Measurements from ENCODE around the gene UNC93B1.

Gene UNC93B1

GRCh38 chr11:68040101-68040956, 36.4 kb upstream of the UNC93B1 start:
- DNase-seq, result peak; percentile 33 to 72

GRCh38 chr11:68039526-68040086, 35.7 kb upstream of the UNC93B1 start:
- DNase-seq, result no peak

GRCh38 chr11:68038718-68039525, 35.0 kb upstream of the UNC93B1 start, which contains the start of gene TCIRG1:
Gene TCIRG1 (plus strand): TSS chr11:68039025. CDS start chr11:68041272, 2,247 bp downstream.
- DNase-seq, result peak; percentile 71 to 76

DNA sequence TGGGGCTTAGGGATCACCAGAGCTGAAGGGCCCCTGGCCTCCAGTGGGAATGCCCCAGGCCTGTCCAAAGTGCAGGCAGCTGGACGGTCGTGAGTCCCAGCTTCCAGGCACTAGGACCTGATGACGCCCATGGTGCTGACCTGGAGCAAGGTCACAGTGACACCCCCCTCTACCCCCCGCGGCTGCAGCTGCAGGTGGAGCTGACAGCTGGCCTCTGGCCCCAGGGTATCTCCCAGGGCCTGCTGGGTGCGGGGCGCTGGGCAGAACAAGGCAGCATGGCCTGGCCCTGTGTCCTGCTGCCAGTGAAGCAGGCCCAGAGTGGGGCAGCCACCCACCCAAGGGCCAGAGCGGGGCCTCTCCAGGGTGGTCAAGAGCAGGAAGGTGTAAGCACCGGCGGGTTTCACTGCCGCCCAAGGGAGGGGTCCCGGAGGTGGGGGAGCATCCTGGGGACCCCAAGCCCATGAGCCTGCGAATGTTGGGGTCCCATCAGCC, 34.4 kb upstream of the UNC93B1 start:
- peak; percentile 49 to 83 for DNase-seq

DNA sequence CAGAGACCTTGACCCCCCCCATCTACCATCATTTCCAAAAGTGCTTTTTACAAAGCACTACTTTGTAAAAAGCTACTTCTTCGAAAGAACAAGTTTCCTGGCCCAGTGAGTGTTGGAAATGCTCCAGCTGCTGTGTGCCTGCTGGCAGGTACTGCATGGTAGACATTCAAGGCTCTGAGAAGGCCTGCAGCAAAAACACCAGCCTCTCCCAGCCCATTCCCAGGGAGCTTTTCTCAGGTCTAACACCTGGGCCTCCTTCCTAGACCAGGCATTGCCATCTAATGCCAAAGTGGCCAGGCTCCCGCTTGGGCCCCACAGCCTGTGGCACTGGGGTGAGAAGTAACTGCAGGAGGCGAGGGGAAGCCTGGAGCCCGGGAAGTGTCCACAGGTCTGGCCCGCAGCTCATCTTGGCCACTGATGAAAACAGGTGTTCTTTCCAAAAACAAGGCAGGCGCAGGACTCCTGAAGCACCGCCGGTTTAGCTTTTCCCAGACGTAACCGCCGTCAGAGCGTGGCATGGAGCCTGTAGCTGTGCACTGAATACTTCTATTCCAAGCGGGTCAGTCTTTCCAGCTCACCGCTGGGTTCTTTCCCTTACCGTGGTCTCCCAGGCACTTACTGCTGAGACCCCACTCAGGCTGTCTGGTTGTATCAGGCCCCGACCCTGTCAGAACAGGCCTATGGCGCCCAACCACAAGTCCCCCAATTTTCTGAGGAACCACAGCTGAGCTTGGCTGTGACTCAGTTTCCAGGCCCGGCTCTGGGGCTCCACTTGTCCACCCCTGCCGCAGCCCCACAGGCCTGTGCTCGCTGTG, 33.7 kb upstream of the UNC93B1 start:
- DNase-seq, result peak in 1 of 2 experiments; percentile 40

DNA sequence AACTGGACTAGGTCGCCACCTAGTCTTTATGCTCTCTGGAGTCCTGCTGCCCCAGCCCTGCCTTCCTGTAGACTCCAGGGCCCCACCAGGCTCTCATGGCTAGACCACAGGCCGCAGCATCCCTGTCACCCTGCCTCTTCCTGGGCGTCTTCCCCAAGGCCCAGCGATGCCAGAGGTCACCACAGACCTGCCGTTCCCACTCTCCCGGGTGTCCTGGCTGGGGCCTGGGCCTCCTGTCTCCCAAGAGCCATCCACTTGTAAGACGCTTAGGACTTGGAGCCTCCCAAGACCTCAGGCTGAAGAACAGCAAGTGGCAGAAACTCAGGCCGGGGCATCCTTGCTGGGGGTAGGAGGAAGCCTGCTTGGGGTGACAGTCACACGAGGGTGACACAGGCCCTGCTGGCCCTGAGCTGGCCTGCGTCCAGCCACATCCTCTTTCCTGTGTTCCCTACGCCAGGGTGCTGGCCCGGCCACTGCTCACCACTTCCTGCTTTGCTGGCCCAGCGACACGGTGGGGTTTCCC, 32.9 kb upstream of the UNC93B1 start:
- DNase-seq, result peak; percentile 41 to 65

DNA sequence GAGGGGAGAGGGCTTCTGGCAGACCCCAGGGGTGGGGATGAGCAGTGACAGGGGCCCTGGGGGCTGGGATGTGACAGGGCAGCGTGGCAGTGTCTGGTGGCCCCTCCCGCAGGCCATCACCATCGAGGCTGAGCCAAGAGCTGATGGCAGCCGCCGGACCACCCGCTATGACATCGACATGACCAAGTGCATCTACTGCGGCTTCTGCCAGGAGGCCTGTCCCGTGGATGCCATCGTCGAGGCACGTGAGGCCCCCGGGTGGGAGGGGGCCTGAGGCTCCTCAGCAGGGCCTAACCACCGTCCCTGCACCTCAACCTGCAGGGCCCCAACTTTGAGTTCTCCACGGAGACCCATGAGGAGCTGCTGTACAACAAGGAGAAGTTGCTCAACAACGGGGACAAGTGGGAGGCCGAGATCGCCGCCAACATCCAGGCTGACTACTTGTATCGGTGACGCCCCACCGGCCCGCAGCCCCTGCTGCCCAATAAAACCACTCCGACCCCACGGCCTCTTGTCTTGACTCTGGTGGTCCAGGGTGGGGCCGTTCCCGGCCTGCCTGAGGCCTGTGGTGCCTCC, 32.3 kb upstream of the UNC93B1 start:
- no peak for DNase-seq

GRCh38 chr11:68035266-68035876, 31.5 kb upstream of the UNC93B1 start:
- DNase-seq, result no peak

- no peak for DNase-seq
These were observed 29.8 kb upstream of the UNC93B1 start for GRCh38 chr11:68033708-68034045.

- no peak for DNase-seq
These were observed 29.3 kb upstream of the UNC93B1 start for GRCh38 chr11:68032997-68033707.

GRCh38 chr11:68032003-68032402, 28.1 kb upstream of the UNC93B1 start:
- no peak for DNase-seq

DNA sequence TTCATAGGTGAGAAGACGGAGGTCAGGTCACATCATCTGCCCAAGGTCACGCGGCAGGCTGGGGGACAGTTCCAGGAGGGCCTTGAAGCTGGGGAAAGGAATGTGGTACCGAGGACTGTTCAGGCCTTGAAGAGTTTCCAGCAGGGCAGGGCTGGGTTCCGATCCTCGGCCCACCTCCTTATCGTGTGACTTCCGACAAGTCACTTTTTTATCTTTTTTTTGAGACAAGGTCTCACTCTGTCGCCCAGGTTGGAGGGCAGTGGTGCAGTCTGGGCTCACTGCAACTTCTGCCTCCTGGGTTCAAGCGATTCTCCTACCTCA, 27.2 kb upstream of the UNC93B1 start:
- DNase-seq, result no peak

DNA sequence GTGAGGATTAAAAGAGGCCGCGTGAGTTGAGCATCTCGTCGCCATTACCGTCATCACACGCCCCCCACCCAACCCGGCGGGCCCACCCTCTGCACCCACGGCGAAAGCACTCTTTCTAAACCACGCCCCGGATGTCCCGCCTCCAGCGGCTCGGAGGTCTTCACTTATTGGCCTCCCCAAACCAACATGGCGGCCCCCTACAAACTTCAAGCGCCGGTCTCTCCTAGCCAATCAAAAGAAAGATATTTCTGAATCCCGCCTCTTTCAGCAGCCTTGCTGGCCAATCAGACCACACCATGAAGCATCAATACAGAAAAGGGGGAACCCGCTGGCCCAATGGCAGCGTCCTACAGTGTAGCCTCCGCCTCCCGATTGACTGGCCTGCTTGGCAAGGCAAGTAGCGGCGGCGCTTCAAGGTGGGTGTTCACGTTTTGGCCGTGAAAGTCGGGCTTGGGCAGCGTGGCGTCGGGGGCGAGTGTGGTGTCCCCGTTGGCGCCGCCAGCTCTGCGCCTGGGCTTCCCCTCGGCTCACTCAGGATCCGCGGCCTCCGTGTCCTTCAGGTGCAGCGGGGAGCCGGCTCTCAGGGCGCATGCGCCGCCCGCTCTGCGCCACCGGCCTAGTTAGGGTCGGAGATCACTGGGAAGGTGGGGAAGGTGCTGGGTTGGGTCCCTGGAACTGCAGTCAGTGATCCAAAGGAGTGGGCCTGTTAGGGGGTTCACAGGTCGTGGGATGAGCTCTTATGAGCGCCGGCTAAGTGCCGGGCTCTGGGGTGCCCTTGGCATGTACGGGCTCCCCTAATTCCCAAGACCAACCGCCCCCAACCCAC, 26.6 kb upstream of the UNC93B1 start, which contains the start of gene NDUFS8:
Gene NDUFS8 (plus strand): TSS at position 364 of the 826 bp plus-strand sequence. CDS start 1,471 bp downstream, outside the sequence.
- peak; percentile 100 for DNase-seq

DNA sequence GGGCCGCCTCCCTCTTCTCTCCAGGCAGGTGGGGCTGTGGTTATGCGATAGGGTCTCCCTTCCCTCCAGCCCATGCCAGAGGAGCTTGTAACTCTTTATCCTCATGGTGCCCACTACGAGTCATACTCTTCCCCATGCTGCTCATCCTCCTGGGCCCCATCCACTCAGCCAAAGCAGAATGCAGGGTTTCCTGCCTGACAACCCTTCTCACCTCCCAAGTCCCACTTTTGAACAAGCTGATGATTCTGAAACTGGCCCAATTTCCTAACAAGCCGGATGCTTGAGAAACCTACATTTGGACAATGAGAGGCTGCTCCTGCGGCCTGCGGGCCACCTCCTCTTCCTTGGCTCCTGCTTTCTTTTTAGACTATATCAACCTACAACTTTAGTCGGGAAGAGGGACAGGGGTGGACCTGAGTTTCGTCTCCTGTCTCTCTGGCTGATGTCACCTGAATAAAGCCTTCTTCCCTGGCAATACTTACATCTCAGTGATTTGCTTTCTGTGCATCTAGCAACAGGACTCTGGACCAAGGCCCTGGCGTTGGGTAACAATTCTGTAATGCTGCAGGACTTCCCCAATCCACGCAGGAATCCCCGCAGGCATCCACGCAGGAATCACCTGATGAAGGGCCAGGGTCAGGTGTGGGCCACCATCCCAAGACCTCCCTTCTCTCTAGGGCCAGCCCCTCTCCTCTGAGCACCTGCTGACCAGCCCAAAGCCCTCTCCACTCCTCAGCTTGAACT, 25.1 kb upstream of the UNC93B1 start:
- DNase-seq, result no peak

DNA sequence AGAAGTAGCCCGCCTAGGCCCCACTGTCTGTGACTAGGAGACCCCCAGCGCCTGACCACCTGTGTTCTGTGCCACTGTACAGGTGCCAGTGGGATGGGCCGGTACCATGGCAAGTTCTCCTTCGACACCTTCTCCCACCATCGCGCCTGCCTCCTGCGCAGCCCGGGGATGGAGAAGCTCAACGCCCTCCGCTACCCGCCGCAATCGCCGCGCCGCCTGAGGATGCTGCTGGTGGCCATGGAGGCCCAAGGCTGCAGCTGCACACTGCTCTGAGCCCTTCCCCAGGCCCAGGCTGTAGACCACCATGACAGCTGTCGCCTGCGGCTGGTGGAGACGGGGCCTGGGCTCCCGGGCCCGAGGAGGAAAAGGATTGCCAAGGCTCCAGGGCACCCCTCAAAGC, 23.8 kb upstream of the UNC93B1 start:
- no peak for DNase-seq

- DNase-seq, result peak; percentile 67 to 83
These were observed 22.7 kb upstream of the UNC93B1 start for GRCh38 chr11:68026391-68027105.

DNA sequence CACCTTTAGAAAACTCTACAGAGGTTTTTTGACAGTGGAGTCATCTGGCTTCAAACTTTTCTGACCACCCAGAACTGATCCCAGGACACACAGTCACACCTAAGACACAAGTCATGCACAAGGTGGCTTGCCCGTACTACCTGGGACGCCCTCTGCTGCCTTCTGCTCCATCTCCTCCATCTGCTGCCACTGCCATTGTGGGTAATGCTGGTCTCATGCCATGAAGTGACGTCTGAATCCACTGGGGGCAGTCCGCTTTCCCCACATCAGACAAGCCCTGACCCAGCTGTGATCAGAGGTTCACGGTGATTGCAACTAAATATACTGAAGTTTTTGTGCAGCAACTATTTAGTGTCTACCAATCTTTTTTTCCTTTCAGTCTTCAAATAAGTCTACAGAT, 21.1 kb upstream of the UNC93B1 start:
- DNase-seq, result peak; percentile 22 to 23

DNA sequence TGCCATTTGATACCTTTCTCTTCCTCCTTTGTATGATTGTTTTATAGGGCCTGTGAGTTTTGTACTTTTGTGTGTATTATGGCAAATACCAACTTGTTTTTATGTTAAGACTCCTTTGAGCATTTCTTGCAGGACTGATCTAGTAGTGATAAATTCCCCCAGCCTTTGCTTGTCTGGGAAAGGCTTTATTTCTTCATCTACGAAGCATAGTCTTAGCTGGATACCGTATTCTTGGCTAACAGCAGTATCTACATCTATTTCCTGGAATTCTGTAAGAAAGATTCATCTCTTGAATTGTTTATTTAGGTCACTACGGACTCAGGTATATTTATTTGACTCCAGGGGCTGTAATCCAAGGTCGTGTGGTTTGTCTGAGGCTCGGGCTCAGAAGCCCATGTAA, 20.6 kb upstream of the UNC93B1 start:
- no peak for DNase-seq

Data from SHP77 (cell line).